Measurements from ENCODE around the gene POLR2E. TPM values are rescaled to one million over a fixed set of nuclear protein-coding genes. Genes with fewer than 3 reads are reported as not detected.

The POLR2E gene
- total and polyA plus RNA-seq, 10 of the 15 experiments (the other 5 are each of a cell fraction or from before 2014, with no cell fraction given), result 4.0 to 487 (median 200) TPM

DNA sequence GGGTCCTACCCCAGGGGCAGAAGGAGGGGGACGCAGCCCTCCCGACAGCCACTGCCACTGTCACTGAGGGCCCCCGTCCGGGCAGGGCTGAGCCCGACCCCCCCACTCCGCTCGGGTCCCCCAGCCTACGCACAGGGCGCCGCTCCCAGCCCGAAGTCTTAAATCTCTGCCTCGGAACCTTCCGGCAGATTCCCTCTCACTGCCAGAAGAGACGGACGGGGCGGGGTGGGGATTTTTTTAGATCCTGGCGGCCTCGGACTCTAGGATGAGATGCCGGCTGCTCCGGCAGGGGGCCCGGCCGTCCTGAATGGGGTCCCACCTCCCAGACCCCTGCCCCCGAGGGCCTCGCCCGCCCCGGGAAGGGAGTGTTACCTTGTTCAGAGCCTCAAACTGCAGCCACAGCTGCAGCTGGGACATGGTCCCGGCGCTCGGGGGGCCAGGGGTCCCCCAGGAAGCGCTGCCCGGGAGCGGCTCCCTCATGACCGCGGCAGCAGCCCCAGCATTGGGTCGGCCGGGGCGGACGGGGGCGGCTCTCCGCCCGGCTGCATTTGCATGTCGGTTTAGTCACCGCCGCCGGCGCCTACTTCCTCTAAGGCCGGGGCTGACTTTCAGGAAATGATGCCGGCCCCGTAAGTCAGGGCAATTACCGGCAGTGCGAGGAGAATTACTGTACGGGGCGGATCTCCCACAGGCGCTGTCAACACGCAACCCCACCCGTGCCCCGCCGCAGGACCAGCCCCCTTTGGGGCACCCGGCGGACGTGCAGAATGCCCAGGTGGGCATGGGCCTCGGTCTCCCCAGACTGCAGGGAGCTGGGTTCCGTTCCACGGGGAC is 36.8 kb upstream of the POLR2E start (continued):
- TF ChIP-seq MEF2A (IDR thresholded peaks at IDR 0.05; ENCODE audit: insufficient read depth, low read depth, low read length) (no peak), SMARCA5 (IDR thresholded peaks at IDR 0.05) (0 out of 2 replicates have a peak, but pooled peaks have one; percentile 18), NFXL1 (IDR thresholded peaks at IDR 0.05; ENCODE audit: borderline replicate concordance) (no peak), ATF7 (IDR thresholded peaks at IDR 0.05; ENCODE audit: low read depth) (0 out of 2 replicates have a peak, but pooled peaks have one; percentile 16), MTA3 (IDR thresholded peaks at IDR 0.05; ENCODE audit: borderline replicate concordance, low read length) (no peak), NFYB (IDR thresholded peaks at IDR 0.05; ENCODE audit: insufficient read depth, low read depth, low read length) (no peak), IKZF1 (conservative IDR thresholded peaks at IDR 0.05) (peak; percentile 65), SIN3A (IDR thresholded peaks at IDR 0.05; ENCODE audit: low read depth, low read length) (no peak), CHD2 (IDR thresholded peaks at IDR 0.05; ENCODE audit: borderline replicate concordance, low read depth, low read length) (no peak), SREBF1 (IDR thresholded peaks at IDR 0.05; ENCODE audit: low read length) (no peak), NR2C2 (IDR thresholded peaks at IDR 0.05; ENCODE audit: borderline replicate concordance, control insufficient read depth, insufficient read length, low read depth) (no peak), ETV6 (conservative IDR thresholded peaks at IDR 0.05 in 1 of 2, IDR thresholded peaks at IDR 0.05 in 1 of 2; ENCODE audit: borderline replicate concordance in 1 of 2, low read depth in 1 of 2) (peak in 1 of 2 experiments; percentile 68; a peak in 1 of 4 replicates), ZNF24 (IDR thresholded peaks at IDR 0.05) (no peak), SMAD5 (IDR thresholded peaks at IDR 0.05; ENCODE audit: low read depth) (no peak)
- TF ChIP-seq, protein P1, sequence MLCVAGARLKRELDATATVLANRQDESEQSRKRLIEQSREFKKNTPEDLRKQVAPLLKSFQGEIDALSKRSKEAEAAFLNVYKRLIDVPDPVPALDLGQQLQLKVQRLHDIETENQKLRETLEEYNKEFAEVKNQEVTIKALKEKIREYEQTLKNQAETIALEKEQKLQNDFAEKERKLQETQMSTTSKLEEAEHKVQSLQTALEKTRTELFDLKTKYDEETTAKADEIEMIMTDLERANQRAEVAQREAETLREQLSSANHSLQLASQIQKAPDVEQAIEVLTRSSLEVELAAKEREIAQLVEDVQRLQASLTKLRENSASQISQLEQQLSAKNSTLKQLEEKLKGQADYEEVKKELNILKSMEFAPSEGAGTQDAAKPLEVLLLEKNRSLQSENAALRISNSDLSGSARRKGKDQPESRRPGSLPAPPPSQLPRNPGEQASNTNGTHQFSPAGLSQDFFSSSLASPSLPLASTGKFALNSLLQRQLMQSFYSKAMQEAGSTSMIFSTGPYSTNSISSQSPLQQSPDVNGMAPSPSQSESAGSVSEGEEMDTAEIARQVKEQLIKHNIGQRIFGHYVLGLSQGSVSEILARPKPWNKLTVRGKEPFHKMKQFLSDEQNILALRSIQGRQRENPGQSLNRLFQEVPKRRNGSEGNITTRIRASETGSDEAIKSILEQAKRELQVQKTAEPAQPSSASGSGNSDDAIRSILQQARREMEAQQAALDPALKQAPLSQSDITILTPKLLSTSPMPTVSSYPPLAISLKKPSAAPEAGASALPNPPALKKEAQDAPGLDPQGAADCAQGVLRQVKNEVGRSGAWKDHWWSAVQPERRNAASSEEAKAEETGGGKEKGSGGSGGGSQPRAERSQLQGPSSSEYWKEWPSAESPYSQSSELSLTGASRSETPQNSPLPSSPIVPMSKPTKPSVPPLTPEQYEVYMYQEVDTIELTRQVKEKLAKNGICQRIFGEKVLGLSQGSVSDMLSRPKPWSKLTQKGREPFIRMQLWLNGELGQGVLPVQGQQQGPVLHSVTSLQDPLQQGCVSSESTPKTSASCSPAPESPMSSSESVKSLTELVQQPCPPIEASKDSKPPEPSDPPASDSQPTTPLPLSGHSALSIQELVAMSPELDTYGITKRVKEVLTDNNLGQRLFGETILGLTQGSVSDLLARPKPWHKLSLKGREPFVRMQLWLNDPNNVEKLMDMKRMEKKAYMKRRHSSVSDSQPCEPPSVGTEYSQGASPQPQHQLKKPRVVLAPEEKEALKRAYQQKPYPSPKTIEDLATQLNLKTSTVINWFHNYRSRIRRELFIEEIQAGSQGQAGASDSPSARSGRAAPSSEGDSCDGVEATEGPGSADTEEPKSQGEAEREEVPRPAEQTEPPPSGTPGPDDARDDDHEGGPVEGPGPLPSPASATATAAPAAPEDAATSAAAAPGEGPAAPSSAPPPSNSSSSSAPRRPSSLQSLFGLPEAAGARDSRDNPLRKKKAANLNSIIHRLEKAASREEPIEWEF (IDR thresholded peaks at IDR 0.05; ENCODE audit: insufficient replicate concordance, low read depth, low read length), result no peak
- TF ChIP-seq, protein P2, sequence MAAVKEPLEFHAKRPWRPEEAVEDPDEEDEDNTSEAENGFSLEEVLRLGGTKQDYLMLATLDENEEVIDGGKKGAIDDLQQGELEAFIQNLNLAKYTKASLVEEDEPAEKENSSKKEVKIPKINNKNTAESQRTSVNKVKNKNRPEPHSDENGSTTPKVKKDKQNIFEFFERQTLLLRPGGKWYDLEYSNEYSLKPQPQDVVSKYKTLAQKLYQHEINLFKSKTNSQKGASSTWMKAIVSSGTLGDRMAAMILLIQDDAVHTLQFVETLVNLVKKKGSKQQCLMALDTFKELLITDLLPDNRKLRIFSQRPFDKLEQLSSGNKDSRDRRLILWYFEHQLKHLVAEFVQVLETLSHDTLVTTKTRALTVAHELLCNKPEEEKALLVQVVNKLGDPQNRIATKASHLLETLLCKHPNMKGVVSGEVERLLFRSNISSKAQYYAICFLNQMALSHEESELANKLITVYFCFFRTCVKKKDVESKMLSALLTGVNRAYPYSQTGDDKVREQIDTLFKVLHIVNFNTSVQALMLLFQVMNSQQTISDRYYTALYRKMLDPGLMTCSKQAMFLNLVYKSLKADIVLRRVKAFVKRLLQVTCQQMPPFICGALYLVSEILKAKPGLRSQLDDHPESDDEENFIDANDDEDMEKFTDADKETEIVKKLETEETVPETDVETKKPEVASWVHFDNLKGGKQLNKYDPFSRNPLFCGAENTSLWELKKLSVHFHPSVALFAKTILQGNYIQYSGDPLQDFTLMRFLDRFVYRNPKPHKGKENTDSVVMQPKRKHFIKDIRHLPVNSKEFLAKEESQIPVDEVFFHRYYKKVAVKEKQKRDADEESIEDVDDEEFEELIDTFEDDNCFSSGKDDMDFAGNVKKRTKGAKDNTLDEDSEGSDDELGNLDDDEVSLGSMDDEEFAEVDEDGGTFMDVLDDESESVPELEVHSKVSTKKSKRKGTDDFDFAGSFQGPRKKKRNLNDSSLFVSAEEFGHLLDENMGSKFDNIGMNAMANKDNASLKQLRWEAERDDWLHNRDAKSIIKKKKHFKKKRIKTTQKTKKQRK (IDR thresholded peaks at IDR 0.05; ENCODE audit: low read depth, low read length), result no peak
- TF ChIP-seq, protein P3, sequence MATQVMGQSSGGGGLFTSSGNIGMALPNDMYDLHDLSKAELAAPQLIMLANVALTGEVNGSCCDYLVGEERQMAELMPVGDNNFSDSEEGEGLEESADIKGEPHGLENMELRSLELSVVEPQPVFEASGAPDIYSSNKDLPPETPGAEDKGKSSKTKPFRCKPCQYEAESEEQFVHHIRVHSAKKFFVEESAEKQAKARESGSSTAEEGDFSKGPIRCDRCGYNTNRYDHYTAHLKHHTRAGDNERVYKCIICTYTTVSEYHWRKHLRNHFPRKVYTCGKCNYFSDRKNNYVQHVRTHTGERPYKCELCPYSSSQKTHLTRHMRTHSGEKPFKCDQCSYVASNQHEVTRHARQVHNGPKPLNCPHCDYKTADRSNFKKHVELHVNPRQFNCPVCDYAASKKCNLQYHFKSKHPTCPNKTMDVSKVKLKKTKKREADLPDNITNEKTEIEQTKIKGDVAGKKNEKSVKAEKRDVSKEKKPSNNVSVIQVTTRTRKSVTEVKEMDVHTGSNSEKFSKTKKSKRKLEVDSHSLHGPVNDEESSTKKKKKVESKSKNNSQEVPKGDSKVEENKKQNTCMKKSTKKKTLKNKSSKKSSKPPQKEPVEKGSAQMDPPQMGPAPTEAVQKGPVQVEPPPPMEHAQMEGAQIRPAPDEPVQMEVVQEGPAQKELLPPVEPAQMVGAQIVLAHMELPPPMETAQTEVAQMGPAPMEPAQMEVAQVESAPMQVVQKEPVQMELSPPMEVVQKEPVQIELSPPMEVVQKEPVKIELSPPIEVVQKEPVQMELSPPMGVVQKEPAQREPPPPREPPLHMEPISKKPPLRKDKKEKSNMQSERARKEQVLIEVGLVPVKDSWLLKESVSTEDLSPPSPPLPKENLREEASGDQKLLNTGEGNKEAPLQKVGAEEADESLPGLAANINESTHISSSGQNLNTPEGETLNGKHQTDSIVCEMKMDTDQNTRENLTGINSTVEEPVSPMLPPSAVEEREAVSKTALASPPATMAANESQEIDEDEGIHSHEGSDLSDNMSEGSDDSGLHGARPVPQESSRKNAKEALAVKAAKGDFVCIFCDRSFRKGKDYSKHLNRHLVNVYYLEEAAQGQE (IDR thresholded peaks at IDR 0.05; ENCODE audit: low read depth, low read length), result no peak

Measured in GM12878 (cell line).